Retinal pigment epithelial cell (primary cell): ENCODE data around the gene GAL.
A peak's percentile ranks its signal among the peaks of the same experiment; 100 is the strongest.

ENCODE experiments used
- DNase-seq: peaks from one replicate; pipeline ENCODE4 v3.0.0-alpha.2; 2010; ENCODE audit warnings: low read depth
- H3K4me3 ChIP-seq: 2 replicates; pipeline ENCODE4 v1.5.1; 2011; ENCODE audit warnings: mild to moderate bottlenecking, low read length, control low read depth, moderate library complexity
- TF ChIP-seq, protein P1 (sequence below): conservative IDR thresholded peaks from 2 replicates; pipeline ENCODE4 v1.5.1; 2011; ENCODE audit warnings: low read depth, low read length, control low read depth, inconsistent platforms

Gene GAL

DNA sequence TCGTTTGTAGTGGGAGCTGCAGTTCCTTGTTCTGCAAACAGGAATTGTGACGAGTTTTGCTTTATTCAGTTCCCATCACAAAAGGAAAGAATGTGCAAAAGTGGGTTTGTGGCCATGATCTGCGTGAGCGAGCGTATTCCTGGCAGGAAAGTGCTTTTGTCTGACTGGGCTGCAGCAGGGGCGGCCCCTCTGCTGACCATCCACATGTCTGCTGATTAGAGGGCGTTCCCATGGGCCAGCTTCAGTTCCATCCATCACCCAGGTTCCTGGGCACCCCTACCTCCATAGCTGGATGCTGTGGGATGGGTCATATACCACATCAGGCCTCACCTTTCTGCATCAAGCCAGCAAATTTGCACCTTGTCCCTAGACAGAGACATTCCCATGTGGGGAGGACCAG is 28.9 kb upstream of the GAL start:
- no peak for DNase-seq
- H3K4me3 ChIP-seq: no peak overlapping the region
- TF ChIP-seq, protein P1, sequence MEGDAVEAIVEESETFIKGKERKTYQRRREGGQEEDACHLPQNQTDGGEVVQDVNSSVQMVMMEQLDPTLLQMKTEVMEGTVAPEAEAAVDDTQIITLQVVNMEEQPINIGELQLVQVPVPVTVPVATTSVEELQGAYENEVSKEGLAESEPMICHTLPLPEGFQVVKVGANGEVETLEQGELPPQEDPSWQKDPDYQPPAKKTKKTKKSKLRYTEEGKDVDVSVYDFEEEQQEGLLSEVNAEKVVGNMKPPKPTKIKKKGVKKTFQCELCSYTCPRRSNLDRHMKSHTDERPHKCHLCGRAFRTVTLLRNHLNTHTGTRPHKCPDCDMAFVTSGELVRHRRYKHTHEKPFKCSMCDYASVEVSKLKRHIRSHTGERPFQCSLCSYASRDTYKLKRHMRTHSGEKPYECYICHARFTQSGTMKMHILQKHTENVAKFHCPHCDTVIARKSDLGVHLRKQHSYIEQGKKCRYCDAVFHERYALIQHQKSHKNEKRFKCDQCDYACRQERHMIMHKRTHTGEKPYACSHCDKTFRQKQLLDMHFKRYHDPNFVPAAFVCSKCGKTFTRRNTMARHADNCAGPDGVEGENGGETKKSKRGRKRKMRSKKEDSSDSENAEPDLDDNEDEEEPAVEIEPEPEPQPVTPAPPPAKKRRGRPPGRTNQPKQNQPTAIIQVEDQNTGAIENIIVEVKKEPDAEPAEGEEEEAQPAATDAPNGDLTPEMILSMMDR: no peak

DNA sequence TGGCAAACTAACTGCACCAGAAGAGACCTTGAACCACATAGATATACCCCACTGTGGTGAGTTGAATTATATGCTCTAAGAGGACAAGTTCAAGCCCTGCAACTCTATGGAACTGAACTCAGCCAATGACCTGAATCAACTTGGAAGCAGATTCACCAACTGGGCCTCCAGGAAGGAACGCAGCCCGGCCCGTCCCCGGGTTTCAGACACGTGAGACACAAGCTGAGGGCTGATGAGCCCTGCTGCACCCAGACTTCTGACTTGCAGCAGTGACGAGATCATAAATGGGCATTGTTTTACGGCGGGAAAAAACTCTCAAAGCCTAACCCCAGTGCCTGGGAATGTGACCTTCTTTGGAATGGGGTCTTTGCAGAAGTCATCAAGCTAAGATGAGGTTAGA is 28.5 kb upstream of the GAL start:
- no peak overlapping the region for H3K4me3 ChIP-seq
- TF ChIP-seq, protein P1: no peak
- DNase-seq: no peak

DNA sequence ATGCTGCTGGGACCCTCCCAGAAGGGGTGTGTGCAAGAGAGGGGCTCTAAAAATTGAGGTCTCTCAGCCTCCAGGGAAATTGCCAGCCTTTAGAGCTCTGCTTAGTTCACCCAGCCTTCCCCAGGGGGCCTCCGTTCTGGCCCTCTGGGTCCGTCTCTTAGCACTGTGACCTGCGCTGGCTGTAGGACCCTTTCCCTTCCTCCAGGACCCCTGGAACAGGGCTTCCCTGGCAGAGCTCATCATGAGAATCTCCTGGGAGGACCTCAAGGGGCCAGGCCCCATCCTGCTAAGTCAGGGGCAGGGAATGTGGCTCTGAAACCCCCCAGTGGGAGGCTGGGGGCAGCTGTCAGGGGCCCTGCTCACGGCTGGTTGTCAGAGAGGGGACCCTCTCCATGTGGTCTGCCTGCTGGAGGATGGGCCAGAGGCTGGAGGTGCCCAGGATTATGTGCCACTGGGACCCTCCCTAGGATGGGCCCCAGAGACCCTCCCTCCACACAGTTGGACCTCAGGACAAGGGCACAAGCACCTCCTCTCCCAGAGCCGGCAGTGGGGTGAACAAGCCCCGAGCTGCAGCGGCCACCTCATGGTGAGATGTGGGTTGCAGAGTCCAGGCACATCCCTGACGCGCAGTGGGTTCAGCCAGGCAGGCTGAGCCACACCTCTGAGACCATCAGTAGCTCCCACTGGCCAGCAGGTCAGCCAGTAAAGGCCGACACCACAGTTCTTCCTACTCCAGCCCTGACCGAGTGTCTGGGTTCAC is 27.1 kb upstream of the GAL start:
- no peak for DNase-seq
- no peak overlapping the region for H3K4me3 ChIP-seq
- TF ChIP-seq, protein P1: no peak

DNA sequence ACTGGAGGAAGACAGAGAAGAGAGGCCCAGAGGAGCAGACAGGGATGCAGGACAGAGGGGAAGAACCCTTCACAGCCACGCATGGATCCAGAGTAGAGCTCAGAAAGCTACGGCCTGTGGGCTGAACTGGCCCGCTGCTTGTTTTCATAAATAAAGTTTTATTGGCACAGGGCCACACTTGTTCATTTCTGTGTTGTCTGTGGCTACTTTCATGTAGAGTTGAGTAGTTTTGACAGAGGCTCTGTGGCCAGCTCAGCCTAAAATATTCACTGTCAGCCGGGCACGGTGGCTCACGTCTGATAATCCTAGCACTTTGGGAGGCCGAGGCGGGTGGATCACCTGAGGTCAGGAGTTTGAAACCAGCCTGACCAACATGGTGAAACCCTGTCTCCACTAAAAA is 26.2 kb upstream of the GAL start:
- no peak overlapping the region for H3K4me3 ChIP-seq
- TF ChIP-seq, protein P1: no peak
- no peak for DNase-seq

DNA sequence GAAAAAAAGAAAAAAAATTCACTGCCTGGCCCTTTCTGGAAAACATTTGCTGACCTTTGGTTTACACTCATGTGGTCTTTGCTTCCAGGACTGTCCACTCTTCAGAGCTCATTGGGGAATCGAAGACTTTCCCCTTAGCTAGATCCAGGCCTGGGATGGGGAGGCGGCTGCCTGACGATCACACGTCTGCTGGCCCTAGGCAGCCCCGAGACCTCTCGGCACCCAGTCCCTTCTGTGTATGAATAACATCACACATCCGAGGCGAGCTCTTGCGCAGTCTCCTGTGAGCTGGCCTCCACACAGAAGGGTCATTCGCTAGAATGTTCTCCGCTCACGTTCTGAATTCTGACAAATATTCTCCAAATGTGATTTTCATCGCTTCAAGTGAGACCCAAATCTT is 25.7 kb upstream of the GAL start:
- TF ChIP-seq, protein P1: no peak
- H3K4me3 ChIP-seq: no peak overlapping the region
- DNase-seq: no peak

DNA sequence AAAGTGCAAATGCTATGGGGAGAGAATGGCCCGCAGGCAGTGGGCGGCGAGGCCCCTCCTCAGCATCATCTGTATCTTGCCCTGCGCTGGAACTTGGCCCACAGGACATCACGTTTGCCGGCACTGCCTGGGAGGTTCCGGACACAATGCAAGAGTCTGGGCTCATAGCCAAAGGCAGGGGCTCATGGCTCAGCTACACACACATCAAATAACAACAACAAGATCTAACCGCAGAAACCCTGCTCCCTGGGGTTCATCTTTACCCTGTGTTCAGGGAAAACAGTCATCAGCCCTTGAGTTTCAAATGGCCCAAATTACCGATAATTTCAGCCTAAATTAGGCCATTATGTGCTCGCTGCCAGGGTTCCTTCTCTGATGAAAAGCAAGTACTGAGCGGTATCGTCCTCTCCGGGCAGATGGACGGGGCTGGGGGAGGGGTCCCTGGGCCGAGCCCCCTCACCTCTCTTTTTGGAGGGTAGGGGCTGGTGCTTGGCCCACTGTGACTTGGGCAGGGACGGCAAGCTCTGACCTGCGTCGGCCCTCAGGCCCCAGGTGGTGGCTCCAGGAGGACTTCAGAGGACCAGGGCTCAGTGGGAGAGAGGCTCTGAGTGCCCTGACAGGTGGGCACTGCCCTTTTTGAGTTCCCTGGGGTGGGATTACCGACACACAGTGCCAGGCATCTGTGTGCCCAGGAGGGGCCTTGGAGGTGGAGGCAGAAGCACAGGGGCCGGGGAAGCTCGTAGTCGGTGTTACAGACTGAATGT is 25.0 kb upstream of the GAL start:
- DNase-seq: peak; percentile 62
- H3K4me3 ChIP-seq: no peak overlapping the region
- TF ChIP-seq, protein P1: no peak
